NCI-H748 (cell line): ENCODE results near the gene SDF4.
"Not testable (repeated sequence)": the region's sequence is repeated elsewhere in the genome, so short reads cannot be mapped to it uniquely, and the experiment has no call there.

Experiments used
- DNase-seq: peaks from one replicate; lab custom pipeline; 2025; ENCODE audit not compliant: unreplicated experiment; lab: John Stamatoyannopoulos, UW

SDF4 gene

DNA sequence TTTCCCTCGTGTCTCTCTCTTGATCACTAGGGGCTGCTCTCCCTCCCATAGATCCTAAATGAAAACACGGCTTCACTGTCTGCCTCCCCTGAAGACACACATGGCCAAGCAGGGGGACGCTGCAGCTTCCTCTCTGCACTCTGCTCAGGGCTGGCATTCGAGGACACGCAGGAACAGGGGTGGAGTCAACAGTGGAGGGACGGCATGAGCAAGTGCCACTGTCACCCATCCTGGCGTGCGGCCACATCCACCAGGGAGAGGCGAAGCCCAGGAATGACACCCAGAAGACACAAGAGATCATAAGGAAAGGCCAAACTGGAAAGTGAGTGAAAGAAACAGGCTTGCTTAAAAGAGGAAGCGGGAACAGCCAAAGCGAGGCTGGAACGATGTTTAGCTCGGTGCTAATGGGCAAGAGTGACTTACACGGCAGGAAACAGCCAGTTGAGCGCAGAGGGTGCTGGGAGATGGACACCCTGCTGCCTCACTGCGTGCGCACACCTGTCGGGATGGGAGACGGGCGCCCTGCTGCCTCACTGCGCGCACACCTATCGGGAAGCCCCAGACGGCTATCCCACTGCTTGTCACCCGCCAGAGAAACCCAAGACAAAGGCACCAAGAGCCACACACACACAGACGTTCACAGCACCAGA lies 28.3 kb upstream of the SDF4 start:
- DNase-seq, result no peak

GRCh38 chr1:1259540-1259939 lies 27.7 kb upstream of the SDF4 start:
- DNase-seq, result no peak

DNA sequence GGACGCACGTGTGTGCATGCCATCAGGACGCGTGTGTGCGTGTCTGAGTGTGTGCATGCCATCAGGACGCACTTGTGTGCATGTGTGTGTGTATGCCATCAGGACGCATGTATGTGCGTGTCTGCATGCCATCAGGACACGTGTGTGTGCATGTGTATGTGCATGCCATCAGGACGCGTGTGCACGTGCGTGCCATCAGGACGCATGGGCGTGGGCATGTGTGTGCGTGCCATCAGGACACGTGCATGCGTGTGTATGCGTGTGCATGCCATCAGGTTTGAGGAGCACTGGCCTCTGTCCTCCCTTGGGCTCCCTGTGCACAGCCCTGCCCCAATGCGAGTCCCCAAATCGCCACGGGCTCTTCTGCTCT lies 27.3 kb upstream of the SDF4 start:
- no peak for DNase-seq

DNA sequence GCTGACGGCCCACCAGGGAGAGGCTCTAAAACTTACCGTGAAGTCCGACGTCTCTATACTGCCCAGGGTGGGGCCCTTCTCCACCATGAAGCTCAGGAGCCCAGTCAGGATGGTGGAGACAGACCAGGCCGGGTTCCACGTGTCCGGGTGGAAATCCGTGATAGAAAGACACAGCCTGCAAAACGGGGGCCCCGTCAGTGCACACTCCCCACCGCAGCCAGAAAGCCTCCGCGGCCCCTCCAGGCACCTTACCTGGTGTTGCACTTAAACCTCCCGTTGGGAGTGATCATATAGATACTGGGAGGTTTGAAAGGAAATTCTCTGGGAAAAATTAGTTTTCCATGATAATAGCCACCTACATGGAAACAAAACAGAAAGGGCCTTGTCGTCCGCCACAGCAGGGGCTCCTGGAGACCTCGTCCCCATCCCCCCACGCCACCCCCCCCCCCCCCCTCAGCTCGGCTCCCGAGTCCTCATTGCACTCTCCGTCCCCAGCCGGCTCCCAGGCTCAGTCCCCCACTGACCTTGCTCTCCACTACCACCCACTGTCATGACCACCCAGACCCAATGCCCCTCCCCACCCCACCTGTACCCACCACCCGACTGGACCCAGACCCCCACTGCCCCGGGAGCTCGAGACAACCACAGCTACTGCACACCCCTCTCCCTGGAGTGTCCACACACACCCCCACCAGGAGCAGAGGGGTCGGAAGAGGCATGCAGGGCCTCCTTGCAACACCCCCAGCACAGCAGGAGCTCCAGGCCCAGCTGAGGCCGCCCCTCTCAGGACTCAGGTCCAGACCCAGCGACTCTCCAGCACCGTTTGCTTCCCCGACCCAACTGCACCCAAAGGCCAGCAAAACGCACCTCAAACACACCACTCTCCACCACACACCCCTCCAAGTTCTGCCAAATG lies 25.4 kb upstream of the SDF4 start:
- DNase-seq, result no peak

DNA sequence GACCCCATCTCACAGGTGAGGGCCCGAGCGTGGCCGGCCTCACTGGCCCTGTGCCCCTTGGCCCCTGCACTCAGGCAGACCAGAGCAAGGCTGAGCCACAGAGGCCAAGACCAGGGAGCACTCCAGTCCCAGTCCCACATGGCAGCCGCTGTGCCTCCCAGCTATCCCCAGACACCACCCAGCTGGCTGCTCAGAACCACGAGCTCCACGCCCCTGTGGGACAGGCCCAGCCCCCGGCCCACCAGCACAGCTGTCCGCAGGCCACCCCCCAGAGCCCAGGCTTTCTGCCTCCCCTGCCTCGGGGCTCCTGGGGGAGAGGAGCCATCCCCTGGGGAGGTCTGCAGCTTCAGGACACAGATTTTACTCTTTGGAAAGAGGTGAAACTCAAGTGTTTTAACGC lies 23.8 kb upstream of the SDF4 start:
- no peak for DNase-seq

- DNase-seq, result no peak
Observed at GRCh38 chr1:1255078-1255477, 23.3 kb upstream of the SDF4 start.

DNA sequence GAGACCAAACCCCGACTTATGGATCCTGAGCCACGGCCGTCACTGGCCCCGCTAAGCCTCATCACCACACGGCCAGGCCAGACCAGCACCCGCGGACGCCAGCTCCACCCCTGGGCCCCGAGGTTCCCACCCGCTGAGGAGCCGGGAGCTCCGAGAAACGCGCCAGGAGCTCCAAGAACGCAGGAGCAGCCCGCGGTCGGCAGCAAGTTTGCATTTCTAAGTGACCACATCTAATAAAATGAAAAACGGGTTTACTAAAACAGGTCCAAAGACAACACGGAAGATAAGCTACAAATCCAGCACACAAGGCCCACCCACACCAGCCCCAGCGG lies 22.8 kb upstream of the SDF4 start:
- no peak for DNase-seq

DNA sequence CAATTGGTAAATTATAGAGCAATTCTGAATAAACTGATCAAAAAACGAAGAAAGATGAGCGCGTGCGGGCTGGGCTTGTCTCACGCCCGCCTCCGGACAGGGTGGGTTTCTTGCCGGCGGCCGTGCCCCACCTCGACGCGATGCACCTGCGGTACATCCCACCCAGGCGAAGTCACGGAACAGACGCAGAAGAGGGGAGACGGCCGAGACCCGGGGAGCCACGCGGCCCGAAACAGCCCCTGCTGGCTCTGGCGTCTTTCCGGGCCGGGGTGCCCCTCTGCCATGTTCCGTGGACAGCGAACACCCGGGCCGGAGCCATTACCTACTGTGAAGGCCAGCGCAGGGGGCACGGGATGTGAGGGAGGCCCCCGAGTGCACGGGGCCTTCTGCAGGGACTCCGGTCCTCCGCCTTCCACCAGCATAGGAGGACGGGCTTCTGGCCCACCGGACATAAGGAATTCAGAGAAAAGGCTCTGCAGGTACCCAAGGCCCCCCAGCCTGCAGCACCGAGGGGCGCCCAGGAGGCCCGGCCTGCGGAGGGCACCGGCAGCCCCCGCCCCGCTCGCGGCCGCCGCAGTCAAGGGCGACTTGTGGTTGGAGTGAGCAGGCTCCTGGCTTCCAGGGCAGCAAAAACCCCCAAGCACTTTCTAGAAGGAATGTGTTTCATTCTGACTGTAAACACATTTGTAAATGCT lies 22.3 kb upstream of the SDF4 start:
- no peak for DNase-seq

DNA sequence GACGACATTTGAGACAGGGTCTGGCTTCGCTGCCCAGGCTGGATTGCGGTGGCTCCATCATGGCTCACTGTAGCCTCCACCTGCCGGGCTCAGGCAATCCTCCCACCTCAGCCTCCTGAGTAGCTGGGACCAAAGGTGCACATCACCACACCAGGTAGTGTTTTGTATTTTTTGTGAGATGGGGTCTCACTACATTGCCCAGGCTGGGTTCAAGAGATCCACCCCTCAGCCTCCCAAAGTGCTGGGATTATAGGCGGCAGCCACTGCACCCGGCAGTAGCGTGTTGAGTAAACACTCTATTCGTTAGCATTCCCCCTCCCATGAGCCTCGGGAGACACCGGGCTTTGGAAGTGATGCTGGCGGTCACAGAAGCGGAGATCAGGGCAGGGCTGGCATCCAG lies 21.5 kb upstream of the SDF4 start:
- DNase-seq, result no peak

DNA sequence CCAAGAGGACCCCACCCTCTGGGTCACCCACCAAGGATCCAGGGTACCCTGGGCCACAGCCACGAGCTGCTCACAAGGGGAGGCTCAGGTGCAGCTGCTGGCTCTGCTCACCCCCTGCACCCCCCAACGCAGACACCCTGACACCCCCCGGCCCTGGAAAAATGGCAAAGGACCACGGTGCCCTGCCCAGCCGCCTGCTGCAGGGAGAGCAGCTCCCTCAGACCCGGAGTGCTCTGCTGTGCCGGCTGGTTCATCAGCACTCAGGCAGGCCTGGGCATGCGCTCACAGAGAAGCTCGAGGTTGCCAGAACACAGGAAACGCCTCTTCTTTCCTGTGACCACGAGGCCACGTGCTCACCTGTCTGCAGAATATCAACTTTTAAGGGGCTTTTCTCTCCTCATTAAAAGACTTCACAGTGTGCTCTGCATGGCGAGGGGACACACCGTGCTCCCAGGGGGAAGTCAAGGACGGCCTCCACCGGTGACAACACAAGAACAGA lies 19.0 kb upstream of the SDF4 start:
- peak; percentile 15 for DNase-seq

- DNase-seq, result not testable (repeated sequence)
Observed at GRCh38 chr1:1248009-1248913, 16.5 kb upstream of the SDF4 start.

- DNase-seq, result no peak
Observed at GRCh38 chr1:1247341-1247913, 15.6 kb upstream of the SDF4 start.

DNA sequence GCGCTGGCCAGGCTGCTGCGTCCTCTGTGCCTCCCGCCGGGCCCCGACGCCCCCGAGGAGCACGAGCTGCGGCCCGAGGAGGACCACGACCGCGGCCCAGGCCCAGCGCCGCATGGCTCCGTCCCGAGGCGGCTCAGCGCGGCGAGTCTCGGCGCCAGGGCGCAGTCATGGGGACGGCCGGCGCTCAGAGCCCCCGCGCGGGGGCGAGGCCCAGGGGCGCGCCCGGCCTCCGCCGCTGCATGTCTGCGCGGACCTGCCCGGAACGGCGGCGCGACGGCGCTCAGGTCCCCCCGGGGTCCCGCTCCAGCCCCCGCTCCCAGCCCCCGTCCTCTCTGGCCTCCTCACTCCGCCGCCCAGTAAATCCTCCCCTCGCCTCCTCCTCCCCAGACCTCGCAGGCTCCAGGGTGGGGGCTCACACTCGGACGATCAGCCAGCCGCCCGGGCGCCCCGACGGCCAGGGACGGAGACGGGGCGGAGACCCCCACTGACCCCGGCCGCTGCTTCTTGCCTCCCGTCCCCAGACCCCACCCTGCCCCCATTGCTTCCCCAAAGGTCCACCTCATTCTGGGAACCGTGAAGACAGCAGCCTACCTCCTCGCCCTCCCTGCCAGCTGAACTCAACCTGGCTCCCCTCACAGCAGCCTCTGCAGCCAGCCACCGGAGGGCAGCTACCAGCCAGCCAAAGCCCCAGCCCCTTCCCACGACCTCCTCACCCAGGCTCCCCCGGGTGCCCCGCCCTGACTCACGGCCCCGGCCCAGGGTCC lies 15.0 kb upstream of the SDF4 start, which contains the start of gene C1QTNF12:
Gene C1QTNF12 (minus strand): TSS at position 146 of the 764 bp plus-strand sequence. CDS start 32 bp downstream, at position 114.
- no peak for DNase-seq

GRCh38 chr1:1245817-1246576 lies 14.2 kb upstream of the SDF4 start:
- no peak for DNase-seq

GRCh38 chr1:1245178-1245816 lies 13.5 kb upstream of the SDF4 start:
- DNase-seq, result no peak

GRCh38 chr1:1244192-1244811 lies 12.5 kb upstream of the SDF4 start:
- DNase-seq, result no peak

GRCh38 chr1:1243807-1244191 lies 12.0 kb upstream of the SDF4 start:
- DNase-seq, result no peak

- no peak for DNase-seq
Observed at GRCh38 chr1:1243266-1243660, 11.5 kb upstream of the SDF4 start.
